DND-41 (cell line): Measurements from ENCODE around the gene S100A9.

Source experiments
- ATAC-seq: fragments of 200-7000 bp; cut with Tn5 transposase; 3 replicates; pipeline ENCODE4 v1.9.1; 2021; ENCODE audit warnings: low read depth; ENCODE audit not compliant: insufficient read depth
- DNase-seq: peaks from one replicate; pipeline ENCODE4 v3.0.0-alpha.2; 2020
- H2AFZ ChIP-seq: 2 replicates; pipeline ENCODE4 v1.6.0; 2012; ENCODE audit warnings: low read depth, low read length
- H3K27ac ChIP-seq: 2 replicates; pipeline ENCODE4 v1.5.1; 2012; ENCODE audit warnings: low read length, inconsistent platforms
- H3K27me3 ChIP-seq: fragments of 200-600 bp; sonication (generic); 2 replicates; pipeline ENCODE4 v1.6.0; 2012; ENCODE audit warnings: low read length, mild to moderate bottlenecking, inconsistent platforms; ENCODE audit not compliant: insufficient read depth, poor library complexity
- H3K36me3 ChIP-seq: 2 replicates; pipeline ENCODE4 v1.5.1; 2012; ENCODE audit warnings: low read length, inconsistent platforms; ENCODE audit not compliant: insufficient read depth
- H3K4me1 ChIP-seq: 2 replicates; pipeline ENCODE4 v1.5.1; 2012; ENCODE audit warnings: mild to moderate bottlenecking, low read length; ENCODE audit not compliant: insufficient read depth
- H3K4me2 ChIP-seq: 2 replicates; pipeline ENCODE4 v1.6.0; 2012; ENCODE audit warnings: mild to moderate bottlenecking, moderate library complexity, low read length, inconsistent platforms; ENCODE audit not compliant: insufficient read depth
- H3K4me3 ChIP-seq, 2 experiments: fragments of 200-600 bp in 1 of 2; shearing (Covaris generic) in 1 of 2; 2 replicates each; pipeline ENCODE4 v1.5.1; 2012 to 2016; ENCODE audit warnings: inconsistent platforms in 2 of 2, low read length in 2 of 2, mild to moderate bottlenecking in 2 of 2, low read depth in 1 of 2, moderate library complexity in 1 of 2
- H3K79me2 ChIP-seq: 2 replicates; pipeline ENCODE4 v1.6.0; 2012; ENCODE audit warnings: low read length, inconsistent platforms; ENCODE audit not compliant: insufficient read depth
- H3K9ac ChIP-seq: 2 replicates; pipeline ENCODE4 v1.6.0; 2012; ENCODE audit warnings: low read depth, mild to moderate bottlenecking, inconsistent platforms, low read length, moderate library complexity
- H3K9me3 ChIP-seq: 2 replicates; pipeline ENCODE4 v1.5.1; 2012; ENCODE audit warnings: low read length, moderate library complexity, mild to moderate bottlenecking, inconsistent platforms; ENCODE audit not compliant: insufficient read depth, severe bottlenecking
- H4K20me1 ChIP-seq: 2 replicates; pipeline ENCODE4 v1.6.0; 2012; ENCODE audit warnings: low read length; ENCODE audit not compliant: insufficient read depth
- CTCF ChIP-seq: IDR thresholded peaks from 2 replicates; pipeline ENCODE4 v1.5.1; 2012; ENCODE audit warnings: borderline replicate concordance, low read length, moderate library complexity, mild to moderate bottlenecking; ENCODE audit not compliant: poor library complexity, severe bottlenecking; ENCODE audit errors: extremely low read depth
- EZH2 ChIP-seq: IDR thresholded peaks from 3 replicates; pipeline ENCODE4 v1.6.1; 2012; ENCODE audit warnings: borderline replicate concordance, low read depth, mild to moderate bottlenecking, moderate library complexity, low read length, inconsistent platforms; ENCODE audit not compliant: severe bottlenecking

The S100A9 gene

GRCh38 chr1:153370146-153370545 lies 12.5 kb downstream of the S100A9 start:
- H3K79me2 ChIP-seq: no peaks in the 10 kb centered on the region
- no peaks in the 10 kb centered on the region for H3K9me3 ChIP-seq
- no peak overlapping the region for H3K4me3 ChIP-seq
- H3K27ac ChIP-seq: no peak overlapping the region
- 0 out of 2 replicates have a peak, but pooled peaks cover 4% of the 10 kb centered on the region for H4K20me1 ChIP-seq
- no peak for ATAC-seq
- TF ChIP-seq CTCF (no peak), EZH2 (no peak)
- DNase-seq: no peak
- no peak overlapping the region for H3K9ac ChIP-seq
- no peak overlapping the region for H3K4me2 ChIP-seq
- H3K36me3 ChIP-seq: no peaks in the 10 kb centered on the region
- peaks cover 24% of the 10 kb centered on the region for H3K27me3 ChIP-seq
- no peaks in the 10 kb centered on the region for H3K4me1 ChIP-seq
- H2AFZ ChIP-seq: no peak overlapping the region

GRCh38 chr1:153371231-153371630 lies 13.6 kb downstream of the S100A9 start:
- Histone ChIP-seq H3K4me3 (no peak overlapping the region), H3K36me3 (no peaks in the 10 kb centered on the region), H3K4me1 (no peaks in the 10 kb centered on the region), H3K4me2 (no peak overlapping the region), H2AFZ (no peak overlapping the region), H3K27me3 (peaks cover 16% of the 10 kb centered on the region), H3K79me2 (no peaks in the 10 kb centered on the region), H4K20me1 (0 out of 2 replicates have a peak, but pooled peaks cover 4% of the 10 kb centered on the region), H3K9ac (no peak overlapping the region), H3K9me3 (no peaks in the 10 kb centered on the region), H3K27ac (no peak overlapping the region)
- no peak for ATAC-seq
- no peak for DNase-seq
- TF ChIP-seq EZH2: no peak
- no peak for TF ChIP-seq CTCF

- H3K4me2 ChIP-seq: no peak overlapping the region
- TF ChIP-seq EZH2: no peak
- TF ChIP-seq CTCF: no peak
These were observed 14.9 kb downstream of the S100A9 start for GRCh38 chr1:153372571-153372970.

GRCh38 chr1:153374071-153374470 lies 16.4 kb downstream of the S100A9 start:
- 0 out of 2 replicates have a peak, but pooled peaks cover 4% of the 10 kb centered on the region for H4K20me1 ChIP-seq
- H3K27ac ChIP-seq: no peak overlapping the region
- no peak overlapping the region for H3K9ac ChIP-seq
- H3K4me2 ChIP-seq: no peak overlapping the region
- no peak for DNase-seq
- no peak for TF ChIP-seq CTCF
- no peak for TF ChIP-seq EZH2
- H3K27me3 ChIP-seq: peaks cover 5% of the 10 kb centered on the region
- no peaks in the 10 kb centered on the region for H3K9me3 ChIP-seq
- no peak overlapping the region for H3K4me3 ChIP-seq
- no peak overlapping the region for H2AFZ ChIP-seq
- H3K4me1 ChIP-seq: no peaks in the 10 kb centered on the region
- no peaks in the 10 kb centered on the region for H3K36me3 ChIP-seq
- no peak for ATAC-seq
- no peaks in the 10 kb centered on the region for H3K79me2 ChIP-seq

More at GRCh38 chr1:153372571-153372970, 14.9 kb downstream of the S100A9 start:
- H4K20me1 ChIP-seq: 0 out of 2 replicates have a peak, but pooled peaks cover 4% of the 10 kb centered on the region
- no peaks in the 10 kb centered on the region for H3K79me2 ChIP-seq
- H3K4me1 ChIP-seq: no peaks in the 10 kb centered on the region
- no peaks in the 10 kb centered on the region for H3K36me3 ChIP-seq
- H2AFZ ChIP-seq: no peak overlapping the region
- DNase-seq: no peak
- no peak overlapping the region for H3K9ac ChIP-seq
- no peak for ATAC-seq
- no peak overlapping the region for H3K4me3 ChIP-seq
- H3K27me3 ChIP-seq: peaks cover 10% of the 10 kb centered on the region
- H3K9me3 ChIP-seq: no peaks in the 10 kb centered on the region
- H3K27ac ChIP-seq: no peak overlapping the region
